Measurements from ENCODE around the gene RIN2. TPM values are rescaled to one million over a fixed set of nuclear protein-coding genes. Genes with fewer than 3 reads are reported as not detected.

RIN2 gene
- polyA plus RNA-seq, 2 donors: 11.8 to 14.0 TPM

DNA sequence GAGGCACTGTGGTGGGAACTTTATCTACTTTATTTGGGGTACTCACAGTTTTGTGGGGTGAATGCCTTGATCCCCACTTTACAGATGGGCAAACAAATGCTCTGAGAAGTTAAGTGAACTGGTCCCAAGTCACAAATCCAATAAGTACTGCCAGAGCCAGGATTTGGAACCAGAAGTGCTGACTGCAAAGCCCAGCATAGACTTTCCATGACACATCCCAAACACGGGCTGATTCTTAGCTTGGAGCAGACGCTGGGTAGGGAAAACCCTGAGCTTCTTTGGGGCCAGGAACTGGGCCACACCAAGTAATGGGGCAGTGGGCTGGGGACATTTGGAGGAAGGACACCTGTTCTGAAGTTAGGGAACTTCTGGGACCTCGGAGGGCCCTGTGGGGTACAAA is 20.3 kb downstream of the RIN2 start:
- no peaks in the 10 kb centered on the region for H3K27me3 ChIP-seq (ENCODE audit: control insufficient read depth in 1 of 2, insufficient read depth in 2 of 2, low read length in 2 of 2)
- 73 to 77% methylated on average over 3 of the region's 3 CpGs for WGBS, 2 donors
- no peaks in the 10 kb centered on the region for H3K4me1 ChIP-seq (ENCODE audit: control insufficient read depth in 2 of 2, insufficient read depth in 2 of 2, low read length in 1 of 2)
- H3K4me3 ChIP-seq (ENCODE audit: low read depth in 1 of 2, low read length in 2 of 2): no peak overlapping the region
- H3K36me3 ChIP-seq (ENCODE audit: control insufficient read depth in 2 of 2, insufficient read depth in 2 of 2, low read length in 1 of 2): no peaks in the 10 kb centered on the region
- H3K27ac ChIP-seq (ENCODE audit: low read depth in 2 of 2, low read length in 1 of 2): peak overlapping the region in 1 of 2 donors; percentile 27
- H3K9me3 ChIP-seq (ENCODE audit: control insufficient read depth in 2 of 2, insufficient read depth in 1 of 2, low read depth in 1 of 2, low read length in 1 of 2): no peaks in the 10 kb centered on the region

GRCh38 chr20:19779634-19780033 is 21.6 kb downstream of the RIN2 start:
- H3K4me1 ChIP-seq (ENCODE audit: control insufficient read depth in 2 of 2, insufficient read depth in 2 of 2, low read length in 1 of 2): peaks cover 2 to 5% of the 10 kb centered on the region in 2 donors
- H3K4me3 ChIP-seq (ENCODE audit: low read depth in 1 of 2, low read length in 2 of 2): no peak overlapping the region
- H3K36me3 ChIP-seq (ENCODE audit: control insufficient read depth in 2 of 2, insufficient read depth in 2 of 2, low read length in 1 of 2): no peaks in the 10 kb centered on the region
- no peak overlapping the region for H3K27ac ChIP-seq (ENCODE audit: low read depth in 2 of 2, low read length in 1 of 2)
- no peaks in the 10 kb centered on the region for H3K9me3 ChIP-seq (ENCODE audit: control insufficient read depth in 2 of 2, insufficient read depth in 1 of 2, low read depth in 1 of 2, low read length in 1 of 2)
- H3K27me3 ChIP-seq (ENCODE audit: control insufficient read depth in 1 of 2, insufficient read depth in 2 of 2, low read length in 2 of 2): no peaks in the 10 kb centered on the region
- 60 to 68% methylated on average over 5 of the region's 5 CpGs for WGBS, 2 donors

GRCh38 chr20:19780261-19780660 is 22.2 kb downstream of the RIN2 start:
- Histone ChIP-seq H3K9me3 (ENCODE audit: control insufficient read depth in 2 of 2, insufficient read depth in 1 of 2, low read depth in 1 of 2, low read length in 1 of 2) (no peaks in the 10 kb centered on the region), H3K4me1 (ENCODE audit: control insufficient read depth in 2 of 2, insufficient read depth in 2 of 2, low read length in 1 of 2) (peaks cover 3 to 6% of the 10 kb centered on the region in 2 donors), H3K4me3 (ENCODE audit: low read depth in 1 of 2, low read length in 2 of 2) (no peak overlapping the region), H3K36me3 (ENCODE audit: control insufficient read depth in 2 of 2, insufficient read depth in 2 of 2, low read length in 1 of 2) (no peaks in the 10 kb centered on the region), H3K27me3 (ENCODE audit: control insufficient read depth in 1 of 2, insufficient read depth in 2 of 2, low read length in 2 of 2) (no peaks in the 10 kb centered on the region), H3K27ac (ENCODE audit: low read depth in 2 of 2, low read length in 1 of 2) (no peak overlapping the region)
- WGBS, 2 donors: 84 to 90% methylated on average over 5 of the region's 5 CpGs

- Histone ChIP-seq H3K27me3 (ENCODE audit: control insufficient read depth in 1 of 2, insufficient read depth in 2 of 2, low read length in 2 of 2) (no peaks in the 10 kb centered on the region), H3K9me3 (ENCODE audit: control insufficient read depth in 2 of 2, insufficient read depth in 1 of 2, low read depth in 1 of 2, low read length in 1 of 2) (no peaks in the 10 kb centered on the region), H3K36me3 (ENCODE audit: control insufficient read depth in 2 of 2, insufficient read depth in 2 of 2, low read length in 1 of 2) (no peaks in the 10 kb centered on the region), H3K4me1 (ENCODE audit: control insufficient read depth in 2 of 2, insufficient read depth in 2 of 2, low read length in 1 of 2) (peaks cover 4 to 7% of the 10 kb centered on the region in 2 donors), H3K27ac (ENCODE audit: low read depth in 2 of 2, low read length in 1 of 2) (no peak overlapping the region), H3K4me3 (ENCODE audit: low read depth in 1 of 2, low read length in 2 of 2) (no peak overlapping the region)
- WGBS, 2 donors: 90 to 94% methylated on average over 7 of the region's 7 CpGs
These were observed 23.2 kb downstream of the RIN2 start for GRCh38 chr20:19781235-19781634.

GRCh38 chr20:19782669-19783068 is 24.6 kb downstream of the RIN2 start:
- no peaks in the 10 kb centered on the region for H3K9me3 ChIP-seq (ENCODE audit: control insufficient read depth in 2 of 2, insufficient read depth in 1 of 2, low read depth in 1 of 2, low read length in 1 of 2)
- no peaks in the 10 kb centered on the region for H3K36me3 ChIP-seq (ENCODE audit: control insufficient read depth in 2 of 2, insufficient read depth in 2 of 2, low read length in 1 of 2)
- H3K4me3 ChIP-seq (ENCODE audit: low read depth in 1 of 2, low read length in 2 of 2): no peak overlapping the region
- H3K27ac ChIP-seq (ENCODE audit: low read depth in 2 of 2, low read length in 1 of 2): no peak overlapping the region
- no peaks in the 10 kb centered on the region for H3K27me3 ChIP-seq (ENCODE audit: control insufficient read depth in 1 of 2, insufficient read depth in 2 of 2, low read length in 2 of 2)
- WGBS, 2 donors: 96 to 97% methylated on average over 3 of the region's 3 CpGs
- H3K4me1 ChIP-seq (ENCODE audit: control insufficient read depth in 2 of 2, insufficient read depth in 2 of 2, low read length in 1 of 2): peaks cover 5 to 9% of the 10 kb centered on the region in 2 donors

- Histone ChIP-seq H3K4me3 (ENCODE audit: low read depth in 1 of 2, low read length in 2 of 2) (no peak overlapping the region), H3K9me3 (ENCODE audit: control insufficient read depth in 2 of 2, insufficient read depth in 1 of 2, low read depth in 1 of 2, low read length in 1 of 2) (no peaks in the 10 kb centered on the region), H3K36me3 (ENCODE audit: control insufficient read depth in 2 of 2, insufficient read depth in 2 of 2, low read length in 1 of 2) (no peaks in the 10 kb centered on the region), H3K4me1 (ENCODE audit: control insufficient read depth in 2 of 2, insufficient read depth in 2 of 2, low read length in 1 of 2) (peaks cover 5 to 9% of the 10 kb centered on the region in 2 donors), H3K27ac (ENCODE audit: low read depth in 2 of 2, low read length in 1 of 2) (no peak overlapping the region), H3K27me3 (ENCODE audit: control insufficient read depth in 1 of 2, insufficient read depth in 2 of 2, low read length in 2 of 2) (no peaks in the 10 kb centered on the region)
- 45 to 46% methylated on average over 7 of the region's 7 CpGs for WGBS, 2 donors
These were observed 25.9 kb downstream of the RIN2 start for GRCh38 chr20:19783966-19784401.

- 14 to 17% methylated on average over 11 of the region's 11 CpGs for WGBS, 2 donors
- Histone ChIP-seq H3K4me1 (ENCODE audit: control insufficient read depth in 2 of 2, insufficient read depth in 2 of 2, low read length in 1 of 2) (peaks cover 5 to 9% of the 10 kb centered on the region in 2 donors), H3K36me3 (ENCODE audit: control insufficient read depth in 2 of 2, insufficient read depth in 2 of 2, low read length in 1 of 2) (no peaks in the 10 kb centered on the region), H3K9me3 (ENCODE audit: control insufficient read depth in 2 of 2, insufficient read depth in 1 of 2, low read depth in 1 of 2, low read length in 1 of 2) (no peaks in the 10 kb centered on the region), H3K4me3 (ENCODE audit: low read depth in 1 of 2, low read length in 2 of 2) (no peak overlapping the region), H3K27me3 (ENCODE audit: control insufficient read depth in 1 of 2, insufficient read depth in 2 of 2, low read length in 2 of 2) (no peaks in the 10 kb centered on the region), H3K27ac (ENCODE audit: low read depth in 2 of 2, low read length in 1 of 2) (peak overlapping the region in 1 of 2 donors; percentile 11)
These were observed 26.6 kb downstream of the RIN2 start for GRCh38 chr20:19784511-19785172.

DNA sequence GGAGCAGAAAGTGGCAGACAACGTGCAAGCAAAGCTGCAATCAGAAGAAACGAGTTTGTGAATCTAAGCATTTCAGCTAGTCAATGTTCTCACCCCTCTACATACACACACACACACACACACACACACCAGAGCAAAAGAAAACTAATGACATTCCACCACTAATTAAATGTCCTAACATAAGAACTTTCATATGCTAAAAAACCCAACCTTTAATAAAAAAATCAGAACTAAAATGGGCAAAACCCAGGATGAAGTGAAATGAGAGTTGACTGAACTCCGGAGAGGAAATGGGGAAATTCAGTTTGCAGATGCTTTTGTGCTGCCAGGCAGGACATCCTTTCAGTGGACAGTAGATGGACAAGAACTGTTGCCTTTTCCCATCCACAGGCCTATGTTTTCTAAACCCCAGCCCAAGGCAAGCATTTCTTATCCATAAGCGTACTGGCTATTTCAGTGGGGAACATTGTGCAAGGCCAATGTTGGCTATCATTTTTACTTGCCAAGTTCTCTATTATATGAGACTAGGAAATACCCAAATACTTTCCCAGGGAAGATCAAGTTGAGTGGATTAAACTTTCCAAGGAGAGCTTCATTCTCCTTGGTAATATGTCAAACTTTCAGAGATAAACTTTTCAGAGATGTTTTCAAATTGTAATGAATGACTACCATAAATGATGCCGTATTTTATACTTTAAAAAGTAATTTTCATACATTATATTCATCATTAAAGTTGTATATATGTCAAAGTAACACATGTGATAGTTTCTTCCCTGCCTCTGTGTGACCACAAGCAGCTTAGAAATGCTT is 27.3 kb downstream of the RIN2 start:
- no peak overlapping the region for H3K4me3 ChIP-seq (ENCODE audit: low read depth in 1 of 2, low read length in 2 of 2)
- H3K9me3 ChIP-seq (ENCODE audit: control insufficient read depth in 2 of 2, insufficient read depth in 1 of 2, low read depth in 1 of 2, low read length in 1 of 2): no peaks in the 10 kb centered on the region
- no peaks in the 10 kb centered on the region for H3K36me3 ChIP-seq (ENCODE audit: control insufficient read depth in 2 of 2, insufficient read depth in 2 of 2, low read length in 1 of 2)
- no peak overlapping the region for H3K27ac ChIP-seq (ENCODE audit: low read depth in 2 of 2, low read length in 1 of 2)
- H3K27me3 ChIP-seq (ENCODE audit: control insufficient read depth in 1 of 2, insufficient read depth in 2 of 2, low read length in 2 of 2): no peaks in the 10 kb centered on the region
- H3K4me1 ChIP-seq (ENCODE audit: control insufficient read depth in 2 of 2, insufficient read depth in 2 of 2, low read length in 1 of 2): peaks cover 5 to 9% of the 10 kb centered on the region in 2 donors
- 36 to 41% methylated on average over 5 of the region's 5 CpGs for WGBS, 2 donors

GRCh38 chr20:19785983-19786285 is 27.9 kb downstream of the RIN2 start:
- Histone ChIP-seq H3K9me3 (ENCODE audit: control insufficient read depth in 2 of 2, insufficient read depth in 1 of 2, low read depth in 1 of 2, low read length in 1 of 2) (no peaks in the 10 kb centered on the region), H3K4me3 (ENCODE audit: low read depth in 1 of 2, low read length in 2 of 2) (no peak overlapping the region), H3K27ac (ENCODE audit: low read depth in 2 of 2, low read length in 1 of 2) (no peak overlapping the region), H3K4me1 (ENCODE audit: control insufficient read depth in 2 of 2, insufficient read depth in 2 of 2, low read length in 1 of 2) (peaks cover 5 to 9% of the 10 kb centered on the region in 2 donors), H3K27me3 (ENCODE audit: control insufficient read depth in 1 of 2, insufficient read depth in 2 of 2, low read length in 2 of 2) (no peaks in the 10 kb centered on the region), H3K36me3 (ENCODE audit: control insufficient read depth in 2 of 2, insufficient read depth in 2 of 2, low read length in 1 of 2) (no peaks in the 10 kb centered on the region)
- WGBS, 2 donors: 88 to 93% methylated on average over 1 of the region's 1 CpG

GRCh38 chr20:19786311-19786710 is 28.3 kb downstream of the RIN2 start:
- Histone ChIP-seq H3K4me3 (ENCODE audit: low read depth in 1 of 2, low read length in 2 of 2) (no peak overlapping the region), H3K36me3 (ENCODE audit: control insufficient read depth in 2 of 2, insufficient read depth in 2 of 2, low read length in 1 of 2) (no peaks in the 10 kb centered on the region), H3K9me3 (ENCODE audit: control insufficient read depth in 2 of 2, insufficient read depth in 1 of 2, low read depth in 1 of 2, low read length in 1 of 2) (no peaks in the 10 kb centered on the region), H3K4me1 (ENCODE audit: control insufficient read depth in 2 of 2, insufficient read depth in 2 of 2, low read length in 1 of 2) (peaks cover 5 to 9% of the 10 kb centered on the region in 2 donors), H3K27me3 (ENCODE audit: control insufficient read depth in 1 of 2, insufficient read depth in 2 of 2, low read length in 2 of 2) (no peaks in the 10 kb centered on the region), H3K27ac (ENCODE audit: low read depth in 2 of 2, low read length in 1 of 2) (no peak overlapping the region)
- 22 to 40% methylated on average over 5 of the region's 5 CpGs for WGBS, 2 donors
